Muscle layer of duodenum (tissue), 2 donors: ENCODE results near the gene EPS8L2.

Source experiments
- H3K27ac ChIP-seq: one replicate; pipeline ENCODE4 v1.7.0; 2013; ENCODE audit warnings: mild to moderate bottlenecking, low read length
- H3K27me3 ChIP-seq: one replicate; pipeline ENCODE4 v1.7.0; 2013; ENCODE audit warnings: low read depth, mild to moderate bottlenecking, control low read depth, low read length
- H3K36me3 ChIP-seq, 2 donors: one replicate each; pipeline ENCODE4 v1.7.0; 2013; ENCODE audit warnings: low read length in 2 of 2, control low read depth in 1 of 2, mild to moderate bottlenecking in 1 of 2; ENCODE audit not compliant: insufficient read depth in 2 of 2, control insufficient read depth in 1 of 2
- H3K4me1 ChIP-seq, 2 donors: one replicate each; pipeline ENCODE4 v1.7.0; 2013; ENCODE audit warnings: low read length in 2 of 2, mild to moderate bottlenecking in 2 of 2, control low read depth in 1 of 2, moderate library complexity in 1 of 2; ENCODE audit not compliant: insufficient read depth in 2 of 2, control insufficient read depth in 1 of 2
- H3K4me3 ChIP-seq, 2 donors: one replicate each; pipeline ENCODE4 v1.7.0; 2013; ENCODE audit warnings: low read length in 2 of 2, low read depth in 1 of 2, mild to moderate bottlenecking in 1 of 2
- H3K9me3 ChIP-seq, 2 donors: one replicate each; pipeline ENCODE4 v1.7.0; 2013; ENCODE audit warnings: low read length in 2 of 2, control low read depth in 1 of 2, mild to moderate bottlenecking in 1 of 2; ENCODE audit not compliant: control insufficient read depth in 1 of 2
- donor health status: healthy.

Gene EPS8L2

GRCh38 chr11:690738-691633, 15.0 kb upstream of the EPS8L2 start:
- no peak overlapping the region for H3K4me3 ChIP-seq
- H3K4me1 ChIP-seq, result peaks cover 0 to 13% of the 10 kb centered on the region in 2 donors
- no peaks in the 10 kb centered on the region for H3K27me3 ChIP-seq
- H3K36me3 ChIP-seq, result peaks cover 19 to 42% of the 10 kb centered on the region in 2 donors
- H3K27ac ChIP-seq, result no peak overlapping the region
- no peaks in the 10 kb centered on the region for H3K9me3 ChIP-seq

GRCh38 chr11:691710-692590, 14.1 kb upstream of the EPS8L2 start:
- H3K27me3 ChIP-seq, result no peaks in the 10 kb centered on the region
- no peak overlapping the region for H3K27ac ChIP-seq
- no peak overlapping the region for H3K4me3 ChIP-seq
- peaks cover 0 to 21% of the 10 kb centered on the region in 2 donors for H3K4me1 ChIP-seq
- no peaks in the 10 kb centered on the region for H3K9me3 ChIP-seq
- peaks cover 13 to 34% of the 10 kb centered on the region in 2 donors for H3K36me3 ChIP-seq

- peak overlapping the region in 1 of 2 donors; percentile 38 for H3K4me3 ChIP-seq
Observed at GRCh38 chr11:692824-693414, 13.1 kb upstream of the EPS8L2 start.

GRCh38 chr11:693415-693831, 12.6 kb upstream of the EPS8L2 start:
- Histone ChIP-seq H3K27ac (no peak overlapping the region), H3K27me3 (no peaks in the 10 kb centered on the region), H3K4me1 (peaks cover 0 to 34% of the 10 kb centered on the region in 2 donors), H3K36me3 (peaks cover 5 to 19% of the 10 kb centered on the region in 2 donors), H3K9me3 (no peaks in the 10 kb centered on the region), H3K4me3 (peak overlapping the region in 1 of 2 donors; percentile 38)

More at GRCh38 chr11:692824-693414, 13.1 kb upstream of the EPS8L2 start:
- H3K27ac ChIP-seq, result no peak overlapping the region
- H3K9me3 ChIP-seq, result no peaks in the 10 kb centered on the region
- no peaks in the 10 kb centered on the region for H3K27me3 ChIP-seq
- peaks cover 10 to 24% of the 10 kb centered on the region in 2 donors for H3K36me3 ChIP-seq
- H3K4me1 ChIP-seq, result peaks cover 0 to 29% of the 10 kb centered on the region in 2 donors

GRCh38 chr11:693887-694562, 12.0 kb upstream of the EPS8L2 start:
- Histone ChIP-seq H3K27ac (no peak overlapping the region), H3K9me3 (no peaks in the 10 kb centered on the region), H3K36me3 (peaks cover 0 to 13% of the 10 kb centered on the region in 2 donors), H3K27me3 (no peaks in the 10 kb centered on the region), H3K4me1 (peaks cover 0 to 39% of the 10 kb centered on the region in 2 donors), H3K4me3 (peak overlapping the region in 1 of 2 donors; percentile 38)

GRCh38 chr11:694563-695287, 11.3 kb upstream of the EPS8L2 start, which contains the start of gene DEAF1:
Gene DEAF1, minus strand, starts transcription at chr11:695222. Its CDS starts 175 bp downstream, at chr11:695047.
- Histone ChIP-seq H3K9me3 (no peaks in the 10 kb centered on the region), H3K4me1 (peaks cover 0 to 40% of the 10 kb centered on the region in 2 donors), H3K4me3 (peak within 1 kb of the TSS; percentile 70 to 91), H3K27me3 (no peaks in the 10 kb centered on the region), H3K27ac (peak within 1 kb of the TSS; percentile 97), H3K36me3 (peaks cover 0 to 9% of the 10 kb centered on the region in 2 donors)

GRCh38 chr11:695288-695537, 10.8 kb upstream of the EPS8L2 start:
- Histone ChIP-seq H3K36me3 (peaks cover 0 to 7% of the 10 kb centered on the region in 2 donors), H3K9me3 (no peaks in the 10 kb centered on the region), H3K27ac (peak overlapping the region; percentile 97), H3K27me3 (no peaks in the 10 kb centered on the region), H3K4me1 (peaks cover 0 to 40% of the 10 kb centered on the region in 2 donors), H3K4me3 (peak overlapping the region; percentile 70 to 91)

GRCh38 chr11:695538-696248, 10.3 kb upstream of the EPS8L2 start, which contains the start of gene TMEM80:
Gene TMEM80, plus strand, starts transcription at chr11:695816. Its CDS starts 12 bp downstream, at chr11:695828.
- H3K9me3 ChIP-seq, result no peaks in the 10 kb centered on the region
- H3K27me3 ChIP-seq, result no peaks in the 10 kb centered on the region
- H3K36me3 ChIP-seq, result peaks cover 0 to 11% of the 10 kb centered on the region in 2 donors
- peaks cover 0 to 40% of the 10 kb centered on the region in 2 donors for H3K4me1 ChIP-seq
- peak within 1 kb of the TSS; percentile 70 to 91 for H3K4me3 ChIP-seq
- peak within 1 kb of the TSS; percentile 97 for H3K27ac ChIP-seq

GRCh38 chr11:696955-697491, 9.0 kb upstream of the EPS8L2 start:
- peaks cover 0 to 40% of the 10 kb centered on the region in 2 donors for H3K4me1 ChIP-seq
- peak overlapping the region; percentile 74 for H3K27ac ChIP-seq
- peak overlapping the region; percentile 17 to 91 for H3K4me3 ChIP-seq
- peaks cover 0 to 19% of the 10 kb centered on the region in 2 donors for H3K36me3 ChIP-seq
- H3K27me3 ChIP-seq, result no peaks in the 10 kb centered on the region
- H3K9me3 ChIP-seq, result no peaks in the 10 kb centered on the region
